Brain microvascular endothelial cell (primary cell): Measurements from ENCODE around the gene GPS1.

Source experiments
- DNase-seq: peaks from one replicate; pipeline ENCODE4 v3.0.0-alpha.2; 2020
- H3K27ac ChIP-seq: fragments of 250-450 bp; sonication (Bioruptor Pico); 2 replicates; pipeline ENCODE4 v1.5.1; 2020; ENCODE audit warnings: mild to moderate bottlenecking, moderate library complexity
- H3K27me3 ChIP-seq: fragments of 250-450 bp; sonication (Bioruptor Pico); replicated peaks from 2 replicates; pipeline ENCODE4 v1.5.1; 2020; ENCODE audit warnings: mild to moderate bottlenecking
- H3K36me3 ChIP-seq: fragments of 250-450 bp; sonication (Bioruptor Pico); replicated peaks from 2 replicates; pipeline ENCODE4 v1.5.1; 2020; ENCODE audit warnings: mild to moderate bottlenecking
- H3K4me3 ChIP-seq: 2 replicates; pipeline ENCODE4 v1.5.1; 2011; ENCODE audit warnings: low read depth, mild to moderate bottlenecking, control low read depth, low read length, moderate library complexity
- CTCF ChIP-seq: IDR thresholded peaks from 2 replicates; pipeline ENCODE4 v1.5.1; 2011; ENCODE audit warnings: low read depth, mild to moderate bottlenecking, moderate library complexity, low read length, control low read depth, inconsistent platforms; ENCODE audit errors: missing control alignments
- in situ Hi-C: cut with HindIII; loops from 2 replicates; pipeline ENCODE4 v1.10.0; 2017; ENCODE audit warnings: low sequenced_read_pairs, low pct_ligation_motif_present

Gene GPS1

GRCh38 chr17:82070611-82071010 lies 18.9 kb downstream of the GPS1 start:
- in situ Hi-C loops = no loop called here
- H3K4me3 ChIP-seq = no peak overlapping the region
- no peak overlapping the region for H3K27ac ChIP-seq
- H3K36me3 ChIP-seq = no peaks in the 10 kb centered on the region
- TF ChIP-seq CTCF = no peak
- no peak for DNase-seq
- H3K27me3 ChIP-seq = no peaks in the 10 kb centered on the region

GRCh38 chr17:82072827-82073226 lies 21.1 kb downstream of the GPS1 start:
- Histone ChIP-seq H3K36me3 (peaks cover 12% of the 10 kb centered on the region), H3K27me3 (no peaks in the 10 kb centered on the region), H3K27ac (no peak overlapping the region), H3K4me3 (no peak overlapping the region)
- no peak for TF ChIP-seq CTCF
- no peak for DNase-seq
- in situ Hi-C loops = no loop called here

- Histone ChIP-seq H3K36me3 (peaks cover 18% of the 10 kb centered on the region), H3K27me3 (no peaks in the 10 kb centered on the region), H3K4me3 (no peak overlapping the region), H3K27ac (no peak overlapping the region)
- no peak for TF ChIP-seq CTCF
- no peak for DNase-seq
- in situ Hi-C loops = no loop called here
Measured at GRCh38 chr17:82073446-82073845, 21.7 kb downstream of the GPS1 start.

- no peak overlapping the region for H3K4me3 ChIP-seq
- no peak for DNase-seq
- in situ Hi-C loops = no loop called here
- H3K27me3 ChIP-seq = no peaks in the 10 kb centered on the region
- peaks cover 42% of the 10 kb centered on the region for H3K36me3 ChIP-seq
- TF ChIP-seq CTCF = no peak
- H3K27ac ChIP-seq = no peak overlapping the region
Measured at GRCh38 chr17:82076018-82076784, 24.5 kb downstream of the GPS1 start.

- H3K36me3 ChIP-seq = peaks cover 47% of the 10 kb centered on the region
- no peak for DNase-seq
- H3K27ac ChIP-seq = no peak overlapping the region
- in situ Hi-C loops = no loop called here
- no peak overlapping the region for H3K4me3 ChIP-seq
- no peaks in the 10 kb centered on the region for H3K27me3 ChIP-seq
- TF ChIP-seq CTCF = no peak
Measured at GRCh38 chr17:82076785-82077591, 25.3 kb downstream of the GPS1 start.
